ENCODE data around the gene SLC10A2.
"Not testable (repeated sequence)": the region's sequence is repeated elsewhere in the genome, so short reads cannot be mapped to it uniquely, and the experiment has no call there.

SLC10A2 gene, protein sequence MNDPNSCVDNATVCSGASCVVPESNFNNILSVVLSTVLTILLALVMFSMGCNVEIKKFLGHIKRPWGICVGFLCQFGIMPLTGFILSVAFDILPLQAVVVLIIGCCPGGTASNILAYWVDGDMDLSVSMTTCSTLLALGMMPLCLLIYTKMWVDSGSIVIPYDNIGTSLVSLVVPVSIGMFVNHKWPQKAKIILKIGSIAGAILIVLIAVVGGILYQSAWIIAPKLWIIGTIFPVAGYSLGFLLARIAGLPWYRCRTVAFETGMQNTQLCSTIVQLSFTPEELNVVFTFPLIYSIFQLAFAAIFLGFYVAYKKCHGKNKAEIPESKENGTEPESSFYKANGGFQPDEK

DNA sequence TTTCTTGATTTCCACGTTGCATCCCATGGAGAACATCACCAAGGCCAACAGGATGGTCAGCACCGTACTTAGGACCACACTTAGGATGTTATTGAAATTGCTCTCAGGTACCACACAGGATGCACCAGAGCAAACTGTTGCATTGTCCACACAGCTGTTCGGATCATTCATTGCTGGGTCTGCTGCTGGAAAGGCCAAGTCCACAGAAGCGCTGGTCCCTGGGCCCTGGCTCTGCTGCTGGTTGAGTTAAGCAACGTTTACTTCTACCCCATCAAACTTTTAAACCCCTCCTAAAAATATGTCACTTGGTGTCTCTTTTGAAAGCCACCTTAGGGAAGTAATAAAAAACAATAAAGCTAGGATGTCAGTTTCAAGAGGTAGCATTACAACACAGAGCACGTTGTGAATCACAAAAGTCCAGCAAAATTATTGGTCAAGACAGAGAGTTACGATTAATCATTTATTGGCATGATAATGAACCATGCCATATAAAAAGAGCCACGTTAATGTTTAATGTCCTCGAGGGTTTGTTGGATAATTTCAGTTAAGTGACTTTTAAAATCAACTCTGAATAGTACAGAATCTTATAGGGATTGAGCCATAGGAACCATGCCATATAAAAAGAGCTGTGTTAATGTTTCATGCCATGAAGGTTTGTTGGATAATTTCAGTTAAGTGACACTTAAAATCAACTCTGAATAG is at the start of gene SLC10A2:
SLC10A2 (minus strand) TSS at position 339 of the 702 bp plus-strand sequence; CDS start at position 171, 168 bp downstream.
- DNase-seq, result no peak

DNA sequence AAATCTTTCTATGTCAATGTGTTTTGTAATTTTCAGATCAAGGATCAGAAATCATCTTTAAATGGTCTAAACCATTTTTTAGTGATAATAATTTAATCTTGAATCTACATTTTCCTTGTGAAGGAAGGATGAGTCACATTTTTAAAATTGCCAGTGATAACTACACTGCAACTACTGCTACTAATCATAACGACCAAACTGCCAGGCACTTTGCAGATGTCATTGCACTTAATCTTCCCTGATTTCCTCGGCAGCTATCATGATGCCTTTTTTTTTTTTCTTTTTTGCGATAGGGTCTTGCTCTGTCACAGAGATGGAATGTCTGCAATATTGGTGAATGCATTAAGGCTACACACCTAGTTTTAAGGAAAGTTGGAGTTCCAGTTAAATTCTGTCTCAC is 41.4 kb upstream of the SLC10A2 start:
- no peak for DNase-seq

DNA sequence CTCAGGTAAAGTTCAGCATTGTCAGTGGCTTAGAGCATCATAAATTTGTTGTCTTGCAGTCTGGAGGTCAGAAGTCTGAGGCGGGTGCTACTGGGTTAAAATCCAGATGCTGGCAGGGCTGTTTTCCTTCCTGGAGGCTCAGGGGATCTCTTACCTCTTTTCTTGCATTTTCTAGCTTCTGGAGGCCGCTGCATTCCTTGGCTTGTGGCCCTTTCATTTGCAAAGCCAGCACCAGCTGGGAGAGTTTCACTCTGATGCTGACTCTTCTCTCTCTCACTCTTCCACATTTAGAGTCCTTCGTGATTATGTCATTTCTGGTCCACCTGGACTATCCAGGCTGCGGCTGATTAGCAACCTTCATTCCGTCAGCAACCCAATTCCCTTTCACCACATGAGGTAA is 38.1 kb upstream of the SLC10A2 start:
- no peak for DNase-seq

DNA sequence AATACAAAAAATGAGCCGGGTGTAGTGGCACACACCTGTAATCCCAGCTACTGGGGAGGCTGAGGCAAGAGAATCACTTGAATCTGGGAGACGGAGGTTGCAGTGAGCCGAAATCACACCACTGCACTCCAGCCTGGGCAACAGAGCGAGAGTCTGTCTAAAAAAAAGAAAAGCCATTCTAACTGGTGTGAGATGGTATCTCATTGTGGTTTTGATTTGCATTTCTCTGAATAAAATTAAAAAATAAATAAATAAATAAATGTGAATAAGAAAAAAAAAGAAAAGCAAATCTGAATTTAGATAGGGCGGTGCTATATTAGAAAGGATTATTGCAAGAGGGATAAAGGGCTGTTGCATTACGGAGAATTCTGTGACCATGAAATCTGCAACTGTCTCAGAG is 37.2 kb upstream of the SLC10A2 start:
- DNase-seq, result not testable (repeated sequence)

DNA sequence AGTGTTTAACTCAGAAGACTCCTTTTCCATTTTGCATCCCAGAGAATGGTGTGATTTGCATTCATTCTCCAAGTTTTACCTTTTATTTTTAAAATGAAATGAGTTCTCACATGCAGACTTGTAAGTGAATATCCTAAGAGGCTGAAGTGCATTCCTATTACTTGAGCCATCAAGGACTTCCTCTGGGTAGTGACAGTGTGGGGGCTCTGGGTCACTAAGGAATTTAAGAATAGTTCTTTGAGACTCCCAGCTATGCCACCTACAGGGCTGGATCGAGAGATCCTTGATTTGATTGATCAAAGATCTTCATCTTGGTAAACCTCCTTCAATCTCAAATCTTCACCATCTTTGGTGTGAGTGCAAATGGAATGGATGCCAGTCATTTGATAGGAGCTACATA is 36.3 kb upstream of the SLC10A2 start:
- no peak for DNase-seq

DNA sequence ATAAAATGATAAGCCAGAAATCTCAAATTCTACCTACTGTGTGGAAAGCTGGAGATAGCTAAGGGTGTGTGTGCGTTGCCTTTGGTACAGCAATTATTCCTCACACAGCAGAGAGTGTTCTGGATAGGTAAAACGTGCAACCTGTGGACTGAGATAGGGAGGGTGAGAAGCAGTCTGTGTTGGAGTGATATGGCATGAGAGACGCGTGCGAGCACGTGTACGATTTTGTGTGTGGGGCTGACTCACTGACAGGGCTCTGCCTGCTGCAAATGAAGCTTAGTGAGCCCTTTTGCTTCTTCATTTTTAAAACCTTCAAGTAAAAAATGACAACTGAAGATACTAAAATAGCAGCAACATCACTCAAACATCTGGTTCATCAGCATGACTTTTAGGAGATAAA is 35.7 kb upstream of the SLC10A2 start:
- no peak for DNase-seq

DNA sequence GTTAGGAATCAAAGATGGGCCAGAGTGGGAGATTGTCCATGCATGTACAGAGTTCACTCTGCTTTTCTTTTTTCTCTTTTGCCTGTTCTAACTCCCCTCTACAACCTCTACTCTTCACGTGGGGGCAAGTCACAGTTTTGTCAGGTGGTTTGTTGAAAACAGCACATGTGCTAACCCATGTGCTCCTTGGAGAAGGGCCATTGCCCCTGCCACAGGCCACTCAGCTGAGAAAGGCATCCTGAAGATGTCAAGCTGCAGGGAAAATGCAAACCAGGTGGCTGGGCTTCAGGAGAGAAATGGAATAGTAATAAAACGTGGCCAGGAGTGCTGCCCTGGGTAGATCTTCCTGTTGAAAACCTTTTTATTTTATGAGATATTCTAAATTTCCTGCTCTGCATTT is 35.3 kb upstream of the SLC10A2 start:
- DNase-seq, result no peak

DNA sequence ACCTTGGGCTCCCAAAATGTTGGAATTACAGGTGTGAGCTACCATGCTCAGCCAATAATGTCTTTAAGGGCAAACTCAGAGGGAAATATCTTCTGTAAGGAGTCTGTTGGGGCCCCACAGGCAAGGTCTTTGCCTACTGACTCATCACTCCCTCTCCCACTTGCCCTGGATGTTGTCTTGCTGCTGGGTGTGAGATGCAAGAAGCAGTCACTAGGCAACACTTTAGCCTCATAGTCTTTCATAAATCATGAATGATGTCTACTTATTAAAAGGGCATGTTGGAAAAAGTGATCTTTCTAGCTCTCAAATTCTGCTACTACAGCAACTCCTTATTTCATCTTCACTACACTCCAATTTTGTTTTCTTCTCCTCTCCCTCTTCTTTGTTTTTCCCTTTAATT is 34.6 kb upstream of the SLC10A2 start:
- no peak for DNase-seq

DNA sequence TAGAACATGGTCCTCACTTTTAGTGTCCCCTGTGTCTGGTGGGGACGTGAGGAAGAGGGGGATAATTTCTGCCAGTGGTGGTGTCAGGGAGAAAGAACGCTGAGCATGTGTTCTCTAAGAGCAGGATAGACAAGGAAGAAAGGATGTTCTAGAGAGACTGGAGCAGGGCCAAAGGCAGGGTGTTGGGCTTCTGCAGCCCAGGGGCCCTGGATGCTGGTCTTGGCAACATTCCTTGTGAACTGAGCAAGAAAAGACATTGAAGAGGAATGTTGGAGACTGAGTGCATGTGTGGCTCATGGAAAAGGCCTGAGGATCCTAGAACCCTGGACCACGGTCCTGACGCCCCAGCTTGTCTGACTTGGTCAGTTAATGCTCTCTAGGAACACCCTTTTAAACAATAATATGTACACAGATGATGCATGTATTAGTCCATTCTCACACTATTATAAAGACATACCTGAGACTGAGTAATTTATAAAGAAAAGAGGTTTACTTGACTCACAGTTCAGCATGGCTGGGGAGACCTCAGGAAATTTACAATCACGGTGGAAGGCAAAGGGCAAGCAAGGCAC is 33.6 kb upstream of the SLC10A2 start:
- DNase-seq, result no peak

DNA sequence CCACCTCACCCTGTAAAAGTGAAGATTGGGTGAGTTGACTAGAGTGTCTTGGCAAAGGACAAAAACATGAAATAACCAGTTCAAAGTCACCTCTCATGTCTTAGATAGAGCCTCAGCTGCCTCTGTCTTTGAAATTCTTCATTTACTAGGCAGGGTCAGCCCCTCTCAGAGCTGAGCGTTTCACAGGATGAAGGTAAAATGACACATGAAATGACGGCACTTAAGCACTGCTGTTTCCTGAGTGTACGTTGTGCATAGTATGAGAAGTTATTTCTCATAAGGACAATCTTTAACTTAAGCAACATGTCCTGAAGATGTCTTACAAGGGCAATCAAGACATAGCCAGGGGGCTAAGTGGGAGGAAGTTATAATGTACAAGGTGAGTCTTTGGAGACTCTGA is 32.3 kb upstream of the SLC10A2 start:
- DNase-seq, result no peak

DNA sequence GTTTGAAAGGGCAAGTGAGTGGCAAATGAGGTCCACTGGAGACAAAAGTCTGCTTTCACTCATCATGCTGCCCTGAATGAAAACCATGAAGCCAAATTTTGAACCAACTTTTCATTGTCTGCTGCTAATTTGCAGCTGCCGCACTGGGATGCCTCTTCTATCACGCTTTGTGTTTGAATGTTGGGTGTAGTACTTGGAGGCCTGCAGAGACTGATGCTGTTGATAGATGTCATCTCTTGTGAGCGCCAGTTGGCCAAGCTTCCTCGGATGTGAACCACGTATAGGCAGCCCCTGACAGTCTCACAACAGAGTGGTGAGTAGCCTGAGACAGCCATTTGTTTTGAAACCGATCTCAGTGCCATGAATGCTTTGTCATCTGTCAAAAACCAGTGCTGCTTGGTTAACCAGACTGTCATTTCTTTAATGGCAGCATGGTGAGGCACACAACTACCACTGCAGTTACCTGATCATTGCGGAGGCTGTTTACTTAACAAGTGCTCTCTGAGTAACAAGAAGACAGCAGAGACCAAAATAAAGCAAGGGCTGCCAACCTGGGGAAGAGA is 31.2 kb upstream of the SLC10A2 start:
- DNase-seq, result no peak

DNA sequence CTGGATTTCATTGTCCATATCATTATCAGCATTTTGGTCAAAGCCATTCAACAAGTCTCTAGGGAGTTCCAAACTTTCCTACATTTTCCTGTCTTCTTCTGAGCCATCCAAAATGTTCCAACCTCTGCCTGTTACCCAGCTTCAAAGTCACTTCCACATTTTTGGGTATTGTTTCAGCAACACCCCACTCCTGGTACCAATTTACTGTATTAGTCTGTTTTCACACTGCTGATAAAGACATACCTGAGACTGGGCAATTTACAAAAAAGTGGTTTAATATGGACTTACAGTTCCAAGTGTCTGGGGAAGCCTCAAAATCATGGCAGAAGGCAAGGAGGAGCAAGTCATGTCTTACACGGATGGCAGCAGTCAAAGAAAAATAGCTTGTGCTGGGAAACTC is 27.4 kb upstream of the SLC10A2 start:
- DNase-seq, result not testable (repeated sequence)

DNA sequence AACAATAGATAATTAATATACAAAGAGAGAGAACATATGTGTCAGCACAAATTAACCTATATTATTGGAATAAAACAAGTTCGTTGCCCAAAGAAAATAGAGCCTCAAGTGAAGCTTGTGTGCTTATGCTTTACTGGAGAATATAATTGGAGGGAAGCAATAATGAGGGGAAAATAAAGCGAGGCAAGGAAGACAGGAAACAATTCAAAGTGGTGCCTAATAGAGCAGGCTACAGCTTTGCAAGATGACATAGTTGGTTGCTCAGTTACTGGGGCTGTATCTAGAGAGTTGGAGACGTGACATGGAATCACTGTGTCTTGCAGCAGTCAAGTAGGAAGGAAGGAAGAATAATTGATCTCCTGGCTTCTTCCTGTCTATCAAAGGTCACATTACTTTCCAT is 21.1 kb upstream of the SLC10A2 start:
- DNase-seq, result no peak

DNA sequence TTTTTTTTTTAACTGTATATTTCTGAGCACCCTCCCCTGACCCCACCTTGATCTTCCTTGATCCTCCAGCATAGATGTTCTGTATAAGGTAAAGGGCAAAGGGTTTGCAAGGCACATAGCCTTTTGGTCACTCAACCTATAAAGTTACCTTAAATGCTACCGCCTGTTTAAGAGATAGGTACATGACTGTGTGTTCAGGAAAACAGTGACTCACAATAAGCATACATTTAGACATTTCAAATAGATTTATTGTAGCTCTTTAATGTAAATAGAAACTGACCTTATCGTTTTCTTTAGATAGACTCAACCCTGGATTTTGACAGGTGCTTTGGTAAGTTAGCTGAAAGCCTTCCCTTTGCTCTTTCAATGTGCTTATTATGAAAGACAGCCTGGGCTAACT is 15.2 kb upstream of the SLC10A2 start:
- no peak for DNase-seq

DNA sequence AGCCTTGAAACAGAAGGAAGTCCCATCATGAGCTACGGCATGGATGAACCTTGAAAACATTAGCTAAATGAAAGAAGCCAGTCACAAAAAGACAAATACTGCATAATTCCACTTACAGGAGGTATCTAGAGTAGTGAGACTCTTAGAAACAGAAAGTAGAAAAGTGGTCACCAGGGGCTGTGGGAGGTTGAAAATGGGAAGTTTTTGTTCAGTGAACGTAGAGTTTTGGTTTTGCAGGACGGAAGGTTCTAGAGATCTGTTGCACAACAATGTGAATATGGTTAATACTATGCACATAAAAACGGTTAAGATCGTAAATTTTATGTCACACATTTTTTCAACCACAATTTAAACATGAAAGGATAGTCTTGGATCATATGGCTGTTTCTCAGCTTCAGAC is 11.9 kb upstream of the SLC10A2 start:
- DNase-seq, result no peak

DNA sequence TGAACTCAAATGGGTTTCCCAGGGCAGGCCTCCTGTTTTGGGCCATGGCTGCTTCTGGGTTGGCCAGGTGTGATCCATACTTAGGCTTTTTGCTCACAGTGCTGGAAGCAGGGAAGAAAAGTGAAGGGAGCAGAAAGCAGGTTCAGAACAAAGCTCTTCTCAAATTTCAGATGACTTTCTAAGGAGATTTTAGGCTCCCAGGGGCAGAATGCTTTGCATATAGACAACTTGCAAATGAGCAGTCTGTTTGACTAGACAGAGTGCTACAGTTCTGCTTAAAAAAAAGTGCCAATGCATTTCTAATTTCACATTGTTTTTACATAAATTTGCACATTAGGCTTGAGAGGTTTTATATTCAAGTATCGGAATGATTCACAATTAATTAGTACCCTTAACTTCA is 2.6 kb upstream of the SLC10A2 start:
- DNase-seq, result no peak

DNA sequence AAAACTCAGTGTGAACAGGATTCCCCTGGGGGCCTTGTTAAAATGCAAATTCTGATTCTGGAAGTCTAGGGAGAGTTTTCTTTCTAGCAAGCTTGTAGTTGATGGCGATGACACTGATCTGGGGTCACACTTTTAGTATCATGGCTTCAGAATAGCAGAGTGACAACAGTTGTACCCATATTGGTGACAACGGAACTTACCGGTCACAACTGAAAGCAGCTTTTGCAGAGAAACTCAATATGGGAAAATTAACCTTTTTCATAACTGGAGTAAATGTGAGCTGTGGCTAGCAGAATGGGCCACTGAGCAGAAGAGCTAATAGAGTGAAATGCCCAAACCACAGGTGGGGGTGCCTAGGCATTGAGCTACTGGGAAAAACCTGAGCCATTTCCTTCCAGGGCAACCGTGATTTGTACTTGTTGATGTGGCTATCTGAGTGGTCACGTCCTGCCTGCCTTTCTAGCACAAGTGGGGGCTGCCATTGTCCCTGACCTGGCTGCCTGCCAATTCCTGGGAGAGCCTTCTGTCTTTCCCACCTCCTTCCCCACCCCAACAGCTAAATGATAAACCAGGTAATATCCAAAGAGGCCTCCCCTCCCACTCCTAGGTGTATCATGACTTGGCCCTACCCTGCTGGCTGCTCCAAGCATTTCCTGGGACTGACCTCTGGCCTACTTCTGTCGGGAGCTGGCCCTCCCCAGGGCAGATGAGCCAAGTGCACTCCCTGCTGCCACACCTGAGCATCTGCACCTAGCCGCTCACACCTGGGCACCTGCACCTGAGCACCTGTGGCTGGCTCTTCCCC is 1.7 kb upstream of the SLC10A2 start:
- peak; percentile 74 for DNase-seq

DNA sequence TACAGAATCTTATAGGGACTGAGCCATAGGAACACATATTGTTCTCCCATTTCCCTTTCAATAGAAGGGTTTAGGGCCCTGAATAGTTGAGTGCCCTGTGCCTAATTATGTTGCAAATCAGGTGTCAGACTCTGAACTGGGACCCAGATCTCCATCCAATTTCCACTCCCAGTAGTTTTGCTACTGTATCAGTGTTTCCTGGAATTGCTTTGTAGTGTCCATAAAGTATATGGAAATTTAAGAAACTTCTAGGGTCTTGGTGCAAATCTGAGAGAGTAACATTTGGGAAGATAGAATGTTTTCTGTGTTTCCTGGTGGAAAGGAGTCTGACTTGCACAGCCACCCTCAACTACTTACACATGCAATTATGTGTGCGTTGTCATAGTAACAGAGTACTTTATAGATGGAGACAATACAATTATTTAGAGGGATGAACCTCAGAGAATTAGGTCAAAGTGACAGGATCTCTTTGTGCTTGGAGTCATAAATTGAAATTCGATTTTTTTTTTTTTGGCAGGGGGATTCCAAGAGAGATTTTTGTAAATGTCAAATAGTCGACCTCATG is 646 bp upstream of the SLC10A2 start:
- DNase-seq, result no peak

DNA sequence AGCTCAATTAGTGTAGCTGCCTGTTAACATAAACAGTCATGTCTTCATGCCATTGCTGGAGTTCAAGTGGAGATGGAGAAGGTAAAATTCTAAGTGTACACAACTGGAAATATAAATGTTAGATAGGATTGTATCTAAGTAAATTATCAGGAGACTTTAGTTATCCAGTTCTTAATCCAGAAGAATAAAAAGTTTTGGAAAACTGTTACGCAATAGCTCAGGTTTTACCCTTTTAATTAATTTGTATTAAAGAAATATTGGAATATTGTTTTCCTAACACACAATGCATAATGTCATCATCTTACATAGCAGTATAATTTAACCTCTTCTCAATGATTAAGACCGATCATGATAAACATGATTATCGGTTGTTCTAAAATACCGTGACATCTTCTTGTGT is 2.8 kb downstream of the SLC10A2 start:
- DNase-seq, result no peak

DNA sequence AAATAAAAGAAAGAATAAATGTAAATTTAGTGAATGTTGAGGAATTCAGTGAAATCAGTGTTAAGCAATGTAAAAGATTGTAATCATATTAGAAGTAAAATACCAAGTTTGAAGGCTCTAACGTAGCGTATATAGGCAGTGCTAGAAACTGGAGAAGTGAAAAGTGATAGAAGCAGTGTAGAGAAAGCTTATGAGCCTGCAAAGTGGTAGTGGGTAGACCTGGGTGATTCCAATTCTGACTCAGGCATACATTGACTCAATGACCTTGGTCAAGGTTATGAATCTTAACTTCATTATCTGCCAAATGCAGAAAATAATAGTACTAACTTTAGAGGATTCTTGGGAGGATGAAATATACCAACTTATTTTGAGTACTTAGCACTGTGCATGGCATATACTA is 4.1 kb downstream of the SLC10A2 start:
- no peak for DNase-seq

DNA sequence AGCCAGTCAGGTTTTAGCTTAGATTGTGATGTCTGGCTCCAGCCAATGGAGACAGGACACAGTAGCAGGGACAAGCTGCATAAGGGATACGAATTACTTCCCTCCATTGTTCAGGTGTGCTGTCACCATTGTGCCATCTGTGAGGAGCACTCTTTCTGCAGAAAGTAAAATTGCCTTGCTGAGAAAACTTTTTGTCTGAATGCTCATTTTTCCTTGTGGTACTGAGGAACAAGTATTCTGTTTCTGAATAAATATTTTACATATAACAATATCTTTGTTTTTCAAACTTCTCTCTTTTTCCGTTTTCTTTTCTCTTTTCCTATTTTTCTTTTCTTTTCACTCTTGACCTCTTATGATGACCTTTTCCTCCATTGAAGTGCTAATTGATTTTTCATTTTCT is 10.2 kb downstream of the SLC10A2 start:
- no peak for DNase-seq

DNA sequence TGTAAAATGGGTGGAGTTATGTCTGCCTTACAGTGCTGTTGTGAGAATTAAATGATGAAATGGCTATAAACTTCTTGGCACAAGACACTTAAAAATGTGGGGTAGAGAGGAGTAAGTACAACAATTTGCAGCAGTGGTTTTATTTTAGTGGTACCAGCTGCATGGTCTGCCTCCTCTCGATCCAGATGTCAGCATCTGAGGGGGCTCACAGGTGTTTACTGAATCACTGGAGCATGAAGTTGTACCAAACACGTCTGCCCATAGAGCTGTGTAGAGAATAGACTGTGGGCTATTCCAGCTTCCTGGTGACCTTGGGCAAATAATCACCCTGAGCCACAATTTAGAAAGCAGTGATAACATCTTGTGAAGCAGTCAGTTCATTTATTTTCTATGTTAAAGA is 11.1 kb downstream of the SLC10A2 start:
- no peak for DNase-seq

DNA sequence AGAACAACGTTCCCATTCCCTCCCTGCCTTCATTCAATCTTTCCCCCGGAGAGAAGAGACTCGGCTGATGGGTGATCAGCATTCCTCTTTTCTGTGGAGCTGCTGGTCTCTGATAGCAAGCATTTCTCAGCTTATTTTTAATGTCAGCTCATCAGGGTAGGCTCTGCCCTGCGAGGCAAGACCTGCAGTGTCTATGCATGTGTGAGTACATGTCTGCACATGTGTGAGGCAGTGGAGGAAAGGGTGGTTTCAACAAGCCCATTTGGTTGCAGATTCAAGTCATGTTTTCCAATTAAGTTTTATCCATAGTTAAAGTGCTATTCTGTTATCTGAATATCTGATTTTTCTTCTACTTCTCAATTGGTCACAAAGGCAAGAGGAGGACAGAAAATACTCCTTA is 19.5 kb downstream of the SLC10A2 start:
- no peak for DNase-seq
